IMR-90 (cell line): Measurements from ENCODE around the gene NHLRC2. TPM values are rescaled to one million over a fixed set of nuclear protein-coding genes. Genes with fewer than 3 reads are reported as not detected.

Source experiments
- ATAC-seq: fragments of 200-7000 bp; cut with Tn5 transposase; 2 replicates; pipeline ENCODE4 v1.9.1; 2020; ENCODE audit warnings: low read depth, mild to moderate bottlenecking, moderate library complexity
- BruUV-seq: library from RNA; stranded (reverse); fragments of 400-500 nt; replicated peaks from 2 replicates; lab custom pipeline; 2021; lab: Mats Ljungman, UMichigan
- CTCF ChIA-PET: fragments of 300-600 bp; formaldehyde crosslinking; extraction: SDS; loops from one replicate; lab custom pipeline; 2021; ENCODE audit warnings: antibody characterized with exemption; lab: Yijun Ruan, JAX
- POLR2A ChIA-PET: fragments of 300-600 bp; sonication (Branson Sonifier 250); formaldehyde crosslinking; loops from one replicate; lab custom pipeline; 2022; ENCODE audit warnings: antibody characterized with exemption; ENCODE audit not compliant: unreplicated experiment; lab: Charles Lee
- DNase-seq: peaks from one replicate; pipeline ENCODE4 v3.0.0; 2013
- H2AFZ ChIP-seq: replicated peaks from 2 replicates; pipeline ENCODE3; 2013; ENCODE audit warnings: low read length, mild to moderate bottlenecking; ENCODE audit not compliant: poor library complexity
- H2AK5ac ChIP-seq: 2 replicates; pipeline ENCODE4 v1.6.1; 2013; ENCODE audit warnings: low read depth, low read length, inconsistent platforms
- H2AK9ac ChIP-seq: replicated peaks from 2 replicates; pipeline ENCODE3; 2013; ENCODE audit warnings: mild to moderate bottlenecking, low read depth, low read length, moderate library complexity; ENCODE audit not compliant: poor library complexity
- H2BK120ac ChIP-seq: 2 replicates; pipeline ENCODE4 v1.6.1; 2013; ENCODE audit warnings: low read depth, low read length, inconsistent platforms
- H2BK15ac ChIP-seq: 3 replicates; pipeline ENCODE4 v1.6.1; 2013; ENCODE audit warnings: low read depth, low read length, inconsistent platforms
- H2BK20ac ChIP-seq: 2 replicates; pipeline ENCODE4 v1.6.1; 2013; ENCODE audit warnings: low read depth, mild to moderate bottlenecking, inconsistent platforms, low read length, moderate library complexity
- H2BK5ac ChIP-seq: 2 replicates; pipeline ENCODE4 v1.6.1; 2013; ENCODE audit warnings: mild to moderate bottlenecking, low read depth, low read length, inconsistent platforms; ENCODE audit not compliant: poor library complexity, severe bottlenecking
- H3K14ac ChIP-seq: replicated peaks from 2 replicates; pipeline ENCODE4 v1.6.1; 2013; ENCODE audit warnings: low read depth, low read length, inconsistent platforms
- H3K18ac ChIP-seq: 2 replicates; pipeline ENCODE4 v1.6.1; 2013; ENCODE audit warnings: low read depth, low read length, control low read depth
- H3K23ac ChIP-seq: 2 replicates; pipeline ENCODE4 v1.6.1; 2013; ENCODE audit warnings: low read depth, low read length, inconsistent platforms
- H3K27ac ChIP-seq: 2 replicates; pipeline ENCODE4 v1.5.1; 2013; ENCODE audit warnings: mild to moderate bottlenecking, control low read depth, low read length; ENCODE audit not compliant: insufficient read depth
- H3K27me3 ChIP-seq: 2 replicates; pipeline ENCODE4 v1.6.1; 2013; ENCODE audit warnings: low read length; ENCODE audit not compliant: control insufficient read depth, insufficient read depth
- H3K36me3 ChIP-seq: 2 replicates; pipeline ENCODE4 v1.6.1; 2013; ENCODE audit warnings: low read length, mixed read lengths; ENCODE audit not compliant: control insufficient read depth, insufficient read depth
- H3K4ac ChIP-seq: 2 replicates; pipeline ENCODE4 v1.6.1; 2013; ENCODE audit warnings: low read depth, low read length, inconsistent platforms
- H3K4me1 ChIP-seq: 2 replicates; pipeline ENCODE4 v1.6.1; 2013; ENCODE audit warnings: low read length, mixed read lengths; ENCODE audit not compliant: control insufficient read depth, insufficient read depth
- H3K4me2 ChIP-seq: 2 replicates; pipeline ENCODE4 v1.6.1; 2013; ENCODE audit warnings: low read depth, mild to moderate bottlenecking, control low read depth, low read length, moderate library complexity
- H3K4me3 ChIP-seq: 2 replicates; pipeline ENCODE4 v1.5.1; 2013; ENCODE audit warnings: low read depth, mild to moderate bottlenecking, control low read depth, low read length, moderate library complexity; ENCODE audit not compliant: insufficient read depth
- H3K56ac ChIP-seq: 2 replicates; pipeline ENCODE4 v1.6.1; 2013; ENCODE audit warnings: low read length, inconsistent platforms; ENCODE audit not compliant: insufficient read depth; ENCODE audit errors: extremely low read depth
- H3K79me1 ChIP-seq, 2 experiments: 2 replicates each; pipeline ENCODE4 v1.6.1; 2013; ENCODE audit warnings: low read length in 2 of 2, inconsistent platforms in 1 of 2, low read depth in 1 of 2
- H3K9ac ChIP-seq: 2 replicates; pipeline ENCODE4 v1.6.1; 2013; ENCODE audit warnings: low read depth, low read length, control low read depth
- H3K9me1 ChIP-seq: 2 replicates; pipeline ENCODE4 v1.6.1; 2013; ENCODE audit warnings: low read length, inconsistent platforms; ENCODE audit not compliant: insufficient read depth
- H3K9me3 ChIP-seq: 2 replicates; pipeline ENCODE4 v1.6.1; 2013; ENCODE audit warnings: low read length; ENCODE audit not compliant: control insufficient read depth, insufficient read depth
- H4K20me1 ChIP-seq: 2 replicates; pipeline ENCODE4 v1.6.1; 2013; ENCODE audit warnings: low read length, inconsistent platforms; ENCODE audit not compliant: insufficient read depth
- H4K5ac ChIP-seq: 2 replicates; pipeline ENCODE4 v1.6.1; 2013; ENCODE audit warnings: mild to moderate bottlenecking, low read depth, low read length, control low read depth
- H4K8ac ChIP-seq, 2 experiments: 2 replicates each; pipeline ENCODE4 v1.6.1; 2013; ENCODE audit warnings: low read depth in 2 of 2, low read length in 2 of 2, control low read depth in 1 of 2, inconsistent platforms in 1 of 2
- H4K91ac ChIP-seq: 2 replicates; pipeline ENCODE4 v1.6.1; 2013; ENCODE audit warnings: low read depth, low read length, inconsistent platforms; ENCODE audit not compliant: insufficient read depth
- BHLHE40 ChIP-seq: fragments of 150-350 bp; IDR thresholded peaks from 2 replicates; pipeline ENCODE4 v1.6.1; 2016; ENCODE audit warnings: mild to moderate bottlenecking, low read depth, low read length
- CEBPB ChIP-seq: IDR thresholded peaks from 2 replicates; pipeline ENCODE4 v1.6.1; 2012; ENCODE audit warnings: low read depth, low read length, improper control_type of control experiment
- CHD1 ChIP-seq: IDR thresholded peaks from 2 replicates; pipeline ENCODE4 v1.6.1; 2012; ENCODE audit warnings: low read depth, low read length, improper control_type of control experiment
- FOS ChIP-seq: fragments of 150-350 bp; IDR thresholded peaks from 2 replicates; pipeline ENCODE4 v1.6.1; 2016; ENCODE audit warnings: low read depth, low read length
- MAFK ChIP-seq: IDR thresholded peaks from 2 replicates; pipeline ENCODE4 v1.6.1; 2012; ENCODE audit warnings: low read depth, low read length, improper control_type of control experiment
- MAZ ChIP-seq: IDR thresholded peaks from 2 replicates; pipeline ENCODE4 v1.6.1; 2012; ENCODE audit warnings: low read depth, mild to moderate bottlenecking, low read length, improper control_type of control experiment, moderate library complexity, borderline replicate concordance
- MXI1 ChIP-seq: IDR thresholded peaks from 2 replicates; pipeline ENCODE4 v1.6.1; 2012; ENCODE audit warnings: low read depth, mild to moderate bottlenecking, low read length, moderate library complexity, borderline replicate concordance
- NFE2L2 ChIP-seq: fragments of 150-350 bp; IDR thresholded peaks from 2 replicates; pipeline ENCODE4 v1.6.1; 2016; ENCODE audit warnings: low read depth, mild to moderate bottlenecking, low read length
- POLR2A ChIP-seq: IDR thresholded peaks from 2 replicates; pipeline ENCODE4 v1.6.1; 2012; ENCODE audit warnings: mild to moderate bottlenecking, low read depth, low read length
- RAD21 ChIP-seq: IDR thresholded peaks from 2 replicates; pipeline ENCODE4 v1.6.1; 2012; ENCODE audit warnings: low read length, improper control_type of control experiment
- RCOR1 ChIP-seq: IDR thresholded peaks from 2 replicates; pipeline ENCODE4 v1.6.1; 2012; ENCODE audit warnings: mild to moderate bottlenecking, low read length, improper control_type of control experiment; ENCODE audit not compliant: insufficient replicate concordance
- RFX5 ChIP-seq: IDR thresholded peaks from 2 replicates; pipeline ENCODE4 v1.8.0; 2012; ENCODE audit warnings: low read depth, mild to moderate bottlenecking, low read length, moderate library complexity
- SMC3 ChIP-seq: fragments of 150-350 bp; IDR thresholded peaks from 2 replicates; pipeline ENCODE4 v1.6.1; 2016; ENCODE audit warnings: low read depth, mild to moderate bottlenecking, antibody characterized with exemption, low read length, moderate library complexity
- WGBS, 2 experiments: methylation state at CpG; one replicate each; pipeline versions ENCODE4 v1.1.5 to v1.1.7; 2013; ENCODE audit warnings: missing lambda C conversion rate in 2 of 2; ENCODE audit not compliant: insufficient read length in 1 of 2; ENCODE audit errors: extremely low coverage in 2 of 2; 5-methylcytosine and 5-hydroxymethylcytosine counted together
- dilution Hi-C: fragments of 300-500 bp; cut with HindIII; formaldehyde crosslinking; loops from one replicate; pipeline ENCODE4 v1.14.3; 2018; ENCODE audit warnings: low sequenced_read_pairs; ENCODE audit not compliant: unreplicated experiment
- in situ Hi-C: fragments of 300-500 bp; cut with MboI; formaldehyde crosslinking; loops from 3 replicates; pipeline ENCODE4 v1.14.3; 2019; ENCODE audit warnings: low sequenced_read_pairs, inconsistent platforms, mixed read lengths
- intact Hi-C: fragments of 100-400 bp; cut with micrococcal nuclease; formaldehyde crosslinking; loops from 2 replicates; pipeline ENCODE4 v1.10.0; 2022
- polyA plus RNA-seq, 3 experiments: library from polyadenylated mRNA; depleted of rRNA; stranded (reverse); fragments of >200 nt; gene quantifications; 2 replicates each; pipeline ENCODE4 v1.2.3, GENCODE V29; 2012; ENCODE audit warnings: low replicate concordance in 1 of 3
- total RNA-seq: library from RNA; depleted of rRNA; stranded (reverse); fragments of >200 nt; gene quantifications from 2 replicates; pipeline ENCODE4 v1.2.3, GENCODE V29; 2012
- TF ChIP-seq, protein P1 (sequence below): fragments of 150-350 bp; IDR thresholded peaks from 2 replicates; pipeline ENCODE4 v1.6.1; 2016; ENCODE audit warnings: low read depth, mild to moderate bottlenecking, low read length, moderate library complexity, borderline replicate concordance
- TF ChIP-seq, protein P2 (sequence below): conservative IDR thresholded peaks from 2 replicates; pipeline ENCODE4 v1.5.1; 2012; ENCODE audit warnings: mild to moderate bottlenecking, low read depth, low read length, improper control_type of control experiment
- TF ChIP-seq, protein P3 (sequence below): fragments of 150-350 bp; IDR thresholded peaks from 2 replicates; pipeline ENCODE4 v1.6.1; 2017; ENCODE audit warnings: mild to moderate bottlenecking, antibody characterized with exemption, low read length, low read depth

The NHLRC2 gene
- total and polyA plus RNA-seq, 2 of the 4 experiments (the other 2 are of a cell fraction), result 3.0 to 11.8 TPM

DNA sequence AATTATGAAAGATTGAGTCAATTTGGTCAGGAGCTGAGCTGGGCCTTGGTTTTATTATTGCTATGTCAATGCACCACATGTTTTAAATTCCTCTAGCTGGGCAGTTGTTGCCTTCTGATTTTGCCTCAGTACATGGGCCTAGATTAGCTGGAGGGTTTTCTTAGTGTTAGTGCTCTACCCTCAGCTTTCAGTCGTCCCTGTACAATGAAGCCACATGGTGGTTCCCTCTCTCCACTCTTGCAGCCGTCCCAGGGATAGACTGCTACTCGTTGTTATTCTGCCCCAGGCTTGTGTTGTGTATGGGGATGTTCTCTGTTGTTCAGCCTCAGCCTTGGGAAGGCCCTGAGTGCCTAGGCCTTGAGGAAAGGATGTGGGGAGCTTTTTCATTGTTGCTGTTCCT lies 37.0 kb downstream of the NHLRC2 start:
- BruUV-seq, result no TSS peak
- no peak for ATAC-seq
- H4K20me1 ChIP-seq, result no peaks in the 10 kb centered on the region

More for the DNA sequence above, 37.0 kb downstream of the NHLRC2 start:
- Histone ChIP-seq H3K9ac (no peak overlapping the region), H3K4ac (no peak overlapping the region), H3K9me3 (no peaks in the 10 kb centered on the region), H3K18ac (no peak overlapping the region), H4K8ac (no peak overlapping the region; a peak in 1 of 4 replicates), H3K79me1 (peaks cover 3% of the 10 kb centered on the region in 2 experiments; a peak in 1 of 4 replicates), H3K27me3 (no peaks in the 10 kb centered on the region), H4K91ac (no peak overlapping the region), H3K14ac (no peak overlapping the region), H2BK5ac (no peak overlapping the region), H3K36me3 (no peaks in the 10 kb centered on the region), H3K27ac (no peak overlapping the region), H2AK9ac (no peak overlapping the region), H2BK20ac (no peak overlapping the region), H3K4me2 (no peak overlapping the region), H4K5ac (no peak overlapping the region), H2AK5ac (no peak overlapping the region), H3K23ac (no peak overlapping the region), H3K56ac (no peak overlapping the region), H2BK120ac (no peak overlapping the region), H3K4me1 (no peaks in the 10 kb centered on the region), H3K9me1 (no peaks in the 10 kb centered on the region), H3K4me3 (no peak overlapping the region), H2AFZ (no peak overlapping the region), H2BK15ac (no peak overlapping the region)
- in situ Hi-C loops (no loop called here), intact Hi-C loops (no loop called here), dilution Hi-C loops (no loop called here)
- no CpG with 5 or more reads among the region's 3 CpGs for WGBS, 2 experiments
- ChIA-PET CTCF (interaction anchor here (0.8 kb wide), 1 partner anchor 54 kb away, joined by 3 read pairs; no protein-coding TSS in a partner anchor), POLR2A (no interaction called here)
- DNase-seq, result no peak
- TF ChIP-seq CEBPB (no peak), RCOR1 (no peak), FOS (no peak), RFX5 (no peak), NFE2L2 (no peak), SMC3 (no peak), MAZ (no peak), BHLHE40 (no peak), CHD1 (no peak), MAFK (no peak), RAD21 (no peak), POLR2A (no peak), MXI1 (no peak)
- TF ChIP-seq, protein P1, sequence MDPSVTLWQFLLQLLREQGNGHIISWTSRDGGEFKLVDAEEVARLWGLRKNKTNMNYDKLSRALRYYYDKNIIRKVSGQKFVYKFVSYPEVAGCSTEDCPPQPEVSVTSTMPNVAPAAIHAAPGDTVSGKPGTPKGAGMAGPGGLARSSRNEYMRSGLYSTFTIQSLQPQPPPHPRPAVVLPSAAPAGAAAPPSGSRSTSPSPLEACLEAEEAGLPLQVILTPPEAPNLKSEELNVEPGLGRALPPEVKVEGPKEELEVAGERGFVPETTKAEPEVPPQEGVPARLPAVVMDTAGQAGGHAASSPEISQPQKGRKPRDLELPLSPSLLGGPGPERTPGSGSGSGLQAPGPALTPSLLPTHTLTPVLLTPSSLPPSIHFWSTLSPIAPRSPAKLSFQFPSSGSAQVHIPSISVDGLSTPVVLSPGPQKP, result no peak
- TF ChIP-seq, protein P2, sequence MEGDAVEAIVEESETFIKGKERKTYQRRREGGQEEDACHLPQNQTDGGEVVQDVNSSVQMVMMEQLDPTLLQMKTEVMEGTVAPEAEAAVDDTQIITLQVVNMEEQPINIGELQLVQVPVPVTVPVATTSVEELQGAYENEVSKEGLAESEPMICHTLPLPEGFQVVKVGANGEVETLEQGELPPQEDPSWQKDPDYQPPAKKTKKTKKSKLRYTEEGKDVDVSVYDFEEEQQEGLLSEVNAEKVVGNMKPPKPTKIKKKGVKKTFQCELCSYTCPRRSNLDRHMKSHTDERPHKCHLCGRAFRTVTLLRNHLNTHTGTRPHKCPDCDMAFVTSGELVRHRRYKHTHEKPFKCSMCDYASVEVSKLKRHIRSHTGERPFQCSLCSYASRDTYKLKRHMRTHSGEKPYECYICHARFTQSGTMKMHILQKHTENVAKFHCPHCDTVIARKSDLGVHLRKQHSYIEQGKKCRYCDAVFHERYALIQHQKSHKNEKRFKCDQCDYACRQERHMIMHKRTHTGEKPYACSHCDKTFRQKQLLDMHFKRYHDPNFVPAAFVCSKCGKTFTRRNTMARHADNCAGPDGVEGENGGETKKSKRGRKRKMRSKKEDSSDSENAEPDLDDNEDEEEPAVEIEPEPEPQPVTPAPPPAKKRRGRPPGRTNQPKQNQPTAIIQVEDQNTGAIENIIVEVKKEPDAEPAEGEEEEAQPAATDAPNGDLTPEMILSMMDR, result no peak
- TF ChIP-seq, protein P3, sequence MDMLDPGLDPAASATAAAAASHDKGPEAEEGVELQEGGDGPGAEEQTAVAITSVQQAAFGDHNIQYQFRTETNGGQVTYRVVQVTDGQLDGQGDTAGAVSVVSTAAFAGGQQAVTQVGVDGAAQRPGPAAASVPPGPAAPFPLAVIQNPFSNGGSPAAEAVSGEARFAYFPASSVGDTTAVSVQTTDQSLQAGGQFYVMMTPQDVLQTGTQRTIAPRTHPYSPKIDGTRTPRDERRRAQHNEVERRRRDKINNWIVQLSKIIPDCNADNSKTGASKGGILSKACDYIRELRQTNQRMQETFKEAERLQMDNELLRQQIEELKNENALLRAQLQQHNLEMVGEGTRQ, result no peak
